ENCODE results near the gene GHRL.
A peak's percentile ranks its signal among the peaks of the same experiment; 100 is the strongest.
"Not testable (repeated sequence)": the region's sequence is repeated elsewhere in the genome, so short reads cannot be mapped to it uniquely, and the experiment has no call there.

The GHRL gene

DNA sequence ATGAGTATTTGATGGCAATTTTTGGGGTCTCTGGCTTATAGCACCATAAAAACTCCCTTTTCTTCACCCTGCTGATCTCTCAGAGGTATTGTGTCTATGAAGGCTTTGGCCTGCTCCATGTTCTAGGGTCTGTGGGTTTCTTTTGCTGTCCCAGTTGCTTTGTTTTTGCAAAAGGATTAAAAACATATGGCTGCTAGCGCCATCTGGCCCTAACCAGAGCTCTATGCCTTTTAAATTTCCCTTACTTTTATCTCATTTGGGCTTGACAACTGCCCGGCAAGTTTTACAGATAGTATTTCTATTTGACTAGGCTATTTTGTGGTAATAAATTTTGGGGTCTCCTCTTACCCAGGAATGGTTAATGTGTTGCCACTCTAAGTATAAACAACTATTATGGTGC is 6.4 kb upstream of the GHRL start:
- no peak for DNase-seq (ENCODE audit: low read depth, low spot score)

DNA sequence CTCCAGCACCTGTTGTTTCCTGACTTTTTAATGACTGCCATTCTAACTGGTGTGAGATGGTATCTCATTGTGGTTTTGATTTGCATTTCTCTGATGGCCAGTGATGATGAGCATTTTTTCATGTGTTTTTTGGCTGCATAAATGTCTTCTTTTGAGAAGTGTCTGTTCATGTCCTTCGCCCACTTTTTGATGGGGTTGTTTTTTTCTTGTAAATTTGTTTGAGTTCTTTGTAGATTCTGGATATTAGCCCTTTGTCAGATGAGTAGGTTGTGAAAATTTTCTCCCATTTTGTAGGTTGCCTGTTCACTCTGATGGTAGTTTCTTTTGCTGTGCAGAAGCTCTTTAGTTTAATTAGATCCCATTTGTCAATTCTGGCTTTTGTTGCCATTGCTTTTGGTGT is 5.3 kb upstream of the GHRL start:
- not testable (repeated sequence) for DNase-seq (ENCODE audit: low read depth, low spot score)

DNA sequence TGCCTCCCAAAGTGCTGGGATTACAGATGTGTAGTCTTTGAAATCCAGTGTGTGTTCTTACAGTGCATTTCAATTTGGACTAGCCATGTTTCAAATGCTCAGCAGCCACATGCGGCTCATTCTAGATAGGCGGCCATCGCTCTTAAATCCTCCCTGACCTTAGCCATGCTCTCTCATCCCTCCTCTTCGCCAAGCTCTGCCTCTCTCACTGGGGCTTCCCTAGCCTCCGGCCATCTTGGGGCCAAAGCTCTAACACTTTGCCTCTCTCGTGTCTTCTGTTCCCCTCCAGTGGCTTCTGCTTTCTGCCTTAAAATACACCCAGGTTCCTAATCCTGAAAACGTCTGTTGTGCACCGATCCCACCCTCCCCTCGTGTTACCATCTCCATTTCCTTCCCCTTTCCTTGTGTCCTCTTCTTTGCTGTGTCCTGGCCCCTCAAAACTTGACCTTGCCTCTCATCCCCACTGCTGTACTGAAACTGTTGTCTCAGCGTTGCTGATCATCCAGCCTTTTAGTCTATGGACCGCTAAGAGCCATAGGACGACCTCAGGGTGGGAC is 1.4 kb upstream of the GHRL start:
- DNase-seq (ENCODE audit: low read depth, low spot score): no peak

DNA sequence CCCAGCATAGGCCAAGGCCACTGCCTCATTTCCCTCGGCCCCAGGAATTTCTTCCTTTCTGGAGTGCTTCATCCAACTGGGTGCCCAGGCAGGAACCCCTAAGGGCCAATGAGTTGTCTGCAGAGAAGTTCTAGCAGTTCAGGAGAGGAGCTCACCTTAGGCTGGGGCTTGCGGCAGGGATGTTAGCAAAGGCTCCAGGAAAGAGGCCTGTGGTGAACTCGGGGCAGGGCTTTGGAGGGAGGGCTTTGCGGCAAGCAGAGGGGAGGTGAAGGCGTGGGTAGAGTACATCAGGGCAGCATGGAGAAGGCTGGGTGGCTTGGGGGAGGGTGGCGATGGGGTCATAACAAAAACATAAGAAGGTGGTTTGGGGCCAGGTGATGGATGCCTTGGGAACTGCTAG is 1.1 kb downstream of the GHRL start:
- no peak for DNase-seq (ENCODE audit: low read depth, low spot score)

DNA sequence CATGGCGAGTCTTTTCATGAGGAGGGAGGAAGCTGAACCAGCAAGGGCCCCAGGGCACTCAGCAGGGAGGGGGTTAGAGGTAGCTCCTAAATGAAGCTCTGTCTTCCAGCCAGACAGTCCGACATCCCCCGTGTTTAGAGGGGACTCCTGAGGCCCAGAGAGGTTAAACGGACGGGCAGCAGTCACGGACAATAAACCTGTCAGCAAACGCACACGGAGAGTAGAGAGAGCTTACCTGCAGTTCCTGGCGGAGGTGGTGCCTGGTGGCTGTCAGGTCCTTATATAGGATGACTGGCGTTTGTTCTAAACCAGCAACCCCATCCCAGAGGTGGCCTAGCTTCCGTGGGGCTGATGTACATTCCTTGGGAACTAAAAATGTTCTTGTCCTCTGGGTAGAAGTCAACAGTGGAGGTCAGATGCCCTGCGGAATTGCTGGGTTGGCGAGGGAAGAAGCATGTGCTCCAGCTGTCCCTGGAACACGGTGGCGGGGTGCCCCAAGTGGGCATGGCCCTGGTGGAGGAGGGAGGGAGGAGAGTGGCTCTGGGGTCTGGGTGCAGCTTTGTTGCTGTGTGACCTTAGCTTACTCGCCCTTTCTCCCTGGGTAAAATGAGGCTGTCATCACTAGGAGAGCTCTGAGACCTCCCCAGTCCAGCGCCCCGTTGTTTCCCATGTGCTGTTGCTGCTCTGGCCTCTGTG is 2.1 kb downstream of the GHRL start:
- DNase-seq (ENCODE audit: low read depth, low spot score): no peak

DNA sequence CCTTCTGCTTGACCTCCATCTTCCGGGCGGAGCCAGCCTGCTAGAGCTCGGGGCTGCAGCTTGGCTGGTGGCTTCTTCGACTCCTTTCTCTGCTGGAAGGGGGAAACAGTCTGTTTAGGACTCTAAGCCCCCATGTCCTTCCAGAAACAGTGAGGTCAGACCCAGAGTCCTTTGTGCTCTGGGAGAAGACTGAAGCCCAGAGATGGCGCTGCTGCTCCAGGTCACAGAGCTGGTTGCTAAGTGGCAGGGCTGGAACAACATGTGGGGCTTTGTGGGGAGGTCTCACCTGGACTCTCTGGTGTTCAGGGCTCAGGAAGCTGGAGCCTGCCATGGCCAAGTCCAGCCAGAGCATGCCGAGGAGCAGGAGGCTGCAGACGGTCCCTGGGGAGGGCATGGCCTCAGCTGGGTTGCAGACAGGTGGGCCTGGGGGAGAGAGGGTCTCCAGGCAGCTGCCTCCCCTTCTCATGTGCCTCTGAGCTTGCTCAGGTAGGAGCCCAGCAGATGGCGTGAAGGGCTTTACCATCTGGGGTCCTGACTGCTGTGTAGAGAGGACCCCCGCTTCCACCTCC is 2.9 kb downstream of the GHRL start:
- no peak for DNase-seq (ENCODE audit: low read depth, low spot score)

DNA sequence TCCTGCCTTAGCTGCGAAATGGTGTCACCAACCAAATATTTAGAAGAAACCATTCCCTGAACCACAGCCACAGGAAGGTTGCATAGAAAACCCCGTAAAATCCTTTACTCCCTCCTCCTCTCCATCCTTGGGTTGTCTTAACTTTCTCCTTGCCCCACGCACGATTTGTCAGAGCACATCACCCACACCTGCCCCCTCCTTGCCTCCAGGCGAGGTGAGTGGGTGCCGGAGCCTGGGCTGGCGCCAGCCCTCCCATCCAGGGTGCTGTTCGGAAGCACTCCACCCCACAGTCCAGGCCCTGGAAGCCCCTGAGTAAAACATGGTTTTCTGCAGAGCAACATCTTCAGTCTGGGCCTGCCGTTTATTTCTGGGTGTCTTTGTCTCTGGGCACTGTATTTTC is 3.7 kb downstream of the GHRL start:
- DNase-seq (ENCODE audit: low read depth, low spot score): no peak

DNA sequence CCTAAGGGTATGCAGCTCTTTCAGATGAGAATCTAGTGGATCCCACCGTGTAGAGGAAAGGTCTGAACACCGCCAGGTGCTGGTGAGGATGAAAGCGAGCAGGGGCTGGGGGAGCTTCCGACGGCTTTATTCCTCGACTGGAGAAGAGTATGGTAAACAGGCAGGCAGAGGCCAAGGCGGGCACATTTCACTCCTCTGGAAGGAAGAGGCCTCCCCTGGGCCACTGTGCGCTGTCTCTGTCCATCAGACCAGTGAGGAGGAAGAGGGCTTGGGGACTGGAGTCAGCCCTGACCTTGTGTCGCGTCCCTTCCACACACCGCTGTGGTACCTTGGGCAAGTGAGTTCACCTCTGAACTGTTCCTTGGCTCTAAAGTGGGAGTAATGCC is 4.2 kb downstream of the GHRL start:
- no peak for DNase-seq (ENCODE audit: low read depth, low spot score)

DNA sequence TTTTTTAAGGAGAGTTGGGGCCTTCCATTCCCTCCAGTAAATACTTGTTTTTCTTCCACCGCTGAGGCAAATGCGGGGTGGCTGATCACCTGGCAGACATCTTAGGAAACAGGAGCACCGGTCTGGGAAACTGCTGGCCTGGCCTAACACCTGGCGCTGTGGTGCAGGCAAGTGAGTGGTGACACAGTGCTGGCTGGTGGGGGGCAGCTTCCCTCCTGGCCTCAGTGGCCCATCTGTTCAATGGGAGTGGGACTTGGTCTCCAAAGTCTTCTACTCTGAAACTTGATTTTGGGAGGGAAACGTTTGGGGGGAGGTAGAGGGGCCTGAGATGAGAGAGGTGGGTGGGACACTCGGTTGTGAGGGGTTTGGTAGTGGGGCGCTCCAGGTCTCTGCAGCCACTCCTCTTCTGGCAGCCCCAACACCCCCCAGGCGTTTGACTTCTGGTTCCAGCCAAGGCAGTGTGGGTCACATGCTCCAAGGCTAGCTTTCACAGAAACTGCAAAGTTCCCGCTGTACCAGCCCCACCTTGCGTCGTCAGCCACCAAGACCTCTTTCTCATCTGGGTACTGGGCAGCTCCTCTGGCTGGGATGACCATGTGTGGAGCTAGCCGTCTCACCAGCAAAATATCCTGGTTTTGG is 4.7 kb downstream of the GHRL start:
- no peak for DNase-seq (ENCODE audit: low read depth, low spot score)

DNA sequence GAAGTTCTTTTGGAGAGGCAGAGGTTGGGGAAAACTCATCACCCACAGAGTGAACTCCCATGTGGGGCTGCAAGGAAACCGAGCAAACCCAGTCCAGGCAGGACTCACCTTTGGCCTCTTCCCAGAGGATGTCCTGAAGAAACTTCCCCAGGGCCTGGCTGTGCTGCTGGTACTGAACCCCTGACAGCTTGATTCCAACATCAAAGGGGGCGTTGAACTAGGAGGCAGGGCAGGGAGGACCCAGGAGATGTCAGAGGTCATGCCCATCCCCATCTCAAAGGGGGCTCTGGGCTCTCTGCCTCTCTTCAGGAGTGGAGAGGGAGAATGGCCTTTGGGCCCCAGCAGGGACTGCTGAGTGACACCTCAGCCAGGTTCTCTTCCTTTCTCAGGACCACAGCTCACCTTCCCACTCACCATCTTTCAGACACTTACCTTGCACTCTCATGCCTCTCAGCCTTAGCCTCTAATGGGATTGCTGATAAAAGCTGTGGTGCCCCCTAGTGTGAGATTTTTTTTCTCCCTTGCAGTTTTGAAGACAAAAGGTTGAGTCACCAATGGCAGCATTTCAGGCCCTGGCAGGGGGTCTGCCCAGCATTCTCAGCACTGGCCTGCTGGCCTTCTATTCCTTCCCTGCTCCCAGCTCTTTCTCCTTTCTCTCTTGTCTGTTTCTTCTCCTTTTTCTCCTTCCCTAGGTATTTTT is 6.0 kb downstream of the GHRL start:
- DNase-seq (ENCODE audit: low read depth, low spot score): peak; percentile 31

DNA sequence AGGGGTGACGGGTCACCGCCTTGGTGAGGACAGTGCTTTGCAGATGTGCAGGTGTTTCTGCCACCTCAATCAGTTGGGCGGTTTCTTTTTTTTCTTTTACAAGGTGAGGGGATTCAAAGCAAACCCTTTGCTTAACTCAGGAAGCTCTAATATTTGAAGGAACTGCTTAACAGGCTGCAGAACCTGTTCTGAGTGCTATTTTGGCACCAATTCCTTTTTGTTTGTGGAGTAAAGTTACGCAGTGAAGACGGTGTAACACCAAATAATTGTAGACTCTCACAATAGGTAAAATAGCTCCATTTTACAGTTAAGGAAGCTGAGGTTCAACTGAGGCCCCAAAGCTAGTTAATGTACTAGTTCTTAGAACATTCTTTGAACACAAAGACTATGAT is 6.6 kb downstream of the GHRL start:
- DNase-seq (ENCODE audit: low read depth, low spot score): no peak

DNA sequence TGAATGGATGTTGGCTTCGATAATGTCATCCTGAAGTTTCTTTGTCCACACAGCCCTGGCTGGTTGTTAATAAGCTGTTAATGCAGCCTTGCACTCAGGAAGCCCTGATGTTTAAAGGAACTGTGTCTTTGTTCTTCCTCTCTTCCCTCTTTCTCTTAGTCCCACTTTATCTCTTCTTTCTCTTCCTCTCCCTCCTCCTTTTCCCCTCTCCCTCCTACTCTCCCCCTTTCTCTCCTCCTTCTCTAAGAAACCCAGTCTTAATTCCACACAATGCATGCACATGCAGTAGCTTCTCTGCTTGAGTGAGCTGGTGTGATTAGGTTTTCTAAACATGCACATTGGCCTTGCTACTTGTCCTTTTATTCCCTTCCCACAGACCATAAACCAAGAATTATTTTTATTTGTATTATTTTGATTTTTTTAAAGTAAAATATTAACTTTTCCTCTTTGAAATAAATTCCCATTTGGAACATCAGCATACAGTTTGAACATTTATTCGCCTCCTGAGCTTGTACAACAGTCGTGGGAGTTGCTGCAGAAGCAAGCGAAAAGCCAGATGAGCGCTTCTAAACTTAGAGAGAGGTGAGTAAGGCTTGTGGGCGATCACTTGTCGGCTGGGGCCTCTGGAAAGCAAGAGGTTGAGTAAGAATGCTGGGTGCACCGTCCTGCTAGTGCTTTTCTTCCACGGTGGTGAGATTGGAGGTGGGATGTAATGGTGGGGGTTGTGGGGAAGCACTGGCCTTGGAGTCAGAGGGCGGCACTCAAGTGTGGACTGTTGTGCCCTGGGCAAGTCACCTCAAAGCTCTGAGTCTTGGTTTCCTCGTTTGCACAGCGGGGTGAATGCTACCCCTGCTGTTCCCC is 7.2 kb downstream of the GHRL start:
- no peak for DNase-seq (ENCODE audit: low read depth, low spot score)

DNA sequence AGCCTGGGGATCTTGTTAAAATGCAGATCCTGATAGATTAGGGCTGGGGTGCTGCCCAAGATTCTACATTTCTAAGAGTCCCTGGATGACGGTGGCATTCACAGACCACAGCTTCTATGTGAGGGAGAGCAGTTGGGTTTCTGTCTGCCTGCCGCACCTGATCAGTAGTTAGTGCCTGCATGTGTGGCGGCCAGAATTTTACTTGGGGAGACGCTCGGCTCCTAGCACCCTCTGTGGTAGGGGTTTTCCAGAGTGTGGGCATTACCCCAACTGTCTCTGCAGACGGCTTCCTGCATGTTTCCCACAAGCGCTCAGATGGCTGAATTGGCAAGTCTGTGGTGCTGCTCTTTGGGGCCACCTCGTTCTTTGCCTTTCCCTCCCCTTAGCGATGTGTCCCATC is 8.3 kb downstream of the GHRL start:
- no peak for DNase-seq (ENCODE audit: low read depth, low spot score)

DNA sequence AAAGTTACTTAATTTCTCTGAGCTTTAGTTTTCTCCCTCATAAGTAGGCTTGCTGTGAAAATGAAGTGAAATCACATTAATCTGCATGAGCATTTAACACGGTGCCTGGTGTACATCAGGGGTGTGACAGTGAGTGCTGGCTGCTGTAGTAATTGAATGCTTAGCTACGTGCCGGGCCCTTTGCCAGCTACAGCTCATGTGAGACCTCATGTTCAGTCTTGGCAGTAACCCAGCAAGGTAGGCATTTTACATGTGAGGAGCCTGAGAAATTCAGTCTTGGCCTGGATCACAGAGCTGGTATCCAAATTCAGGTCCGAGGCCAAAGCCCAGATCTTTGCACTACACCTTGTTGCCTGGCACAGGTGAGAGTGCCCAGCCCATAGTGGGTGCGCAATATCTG is 9.1 kb downstream of the GHRL start:
- no peak for DNase-seq (ENCODE audit: low read depth, low spot score)

DNA sequence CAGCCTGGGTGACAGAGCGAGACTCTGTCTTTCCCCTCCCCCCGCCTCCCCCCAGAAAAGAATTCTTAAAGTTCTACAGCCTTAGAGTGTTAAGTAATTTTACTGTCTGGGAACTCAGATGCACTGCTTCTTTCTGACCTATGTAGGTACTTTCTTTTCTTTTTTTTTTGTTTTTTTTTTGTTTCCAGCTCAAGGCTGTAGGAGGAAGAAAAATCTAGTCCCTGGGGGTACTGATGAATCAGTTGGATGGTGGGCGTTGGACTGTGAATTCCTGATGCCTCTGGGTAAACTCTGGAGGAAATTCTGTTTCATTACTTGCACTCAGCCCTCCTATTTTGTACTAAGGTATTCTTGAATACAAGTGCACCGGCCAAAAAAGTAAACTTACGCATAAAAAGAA is 10.8 kb downstream of the GHRL start:
- no peak for DNase-seq (ENCODE audit: low read depth, low spot score)

DNA sequence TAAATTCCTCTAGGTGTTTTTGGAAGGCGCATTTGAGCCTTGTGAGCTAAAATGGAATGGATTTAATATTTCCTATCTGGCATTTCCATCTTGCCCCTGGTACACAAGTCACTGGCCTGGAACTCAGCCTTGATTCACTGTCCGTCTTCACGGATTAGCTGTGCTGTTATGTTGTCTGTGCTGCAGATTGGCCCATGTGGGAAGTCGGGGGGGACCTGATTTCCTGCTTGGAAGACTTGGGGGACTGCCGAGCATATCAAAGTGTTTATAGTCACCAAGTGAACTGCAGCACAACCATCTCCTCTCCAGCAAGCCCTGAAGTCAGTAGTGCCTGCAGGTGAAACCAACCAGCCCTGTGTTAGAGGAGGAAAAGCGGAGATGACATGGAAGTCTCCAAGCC is 12.2 kb downstream of the GHRL start:
- DNase-seq (ENCODE audit: low read depth, low spot score): no peak

DNA sequence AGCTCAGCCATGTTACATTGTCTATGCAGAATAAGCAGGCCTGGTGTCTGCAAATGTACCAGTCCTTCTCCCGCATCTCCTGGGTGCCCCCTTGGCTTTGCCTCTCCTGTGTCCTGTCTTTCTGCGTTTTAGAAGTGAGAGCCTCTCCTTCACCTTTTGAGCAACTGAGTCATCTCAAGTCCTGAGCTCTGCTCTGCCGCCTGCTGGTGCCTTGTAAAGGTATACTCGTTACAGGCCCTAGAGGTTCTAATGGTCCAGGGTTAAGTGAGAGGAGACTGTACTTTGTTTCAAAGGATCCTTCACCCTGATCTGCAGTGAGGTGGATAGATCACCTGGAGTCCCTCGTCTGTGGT is 12.6 kb downstream of the GHRL start:
- DNase-seq (ENCODE audit: low read depth, low spot score): no peak

DNA sequence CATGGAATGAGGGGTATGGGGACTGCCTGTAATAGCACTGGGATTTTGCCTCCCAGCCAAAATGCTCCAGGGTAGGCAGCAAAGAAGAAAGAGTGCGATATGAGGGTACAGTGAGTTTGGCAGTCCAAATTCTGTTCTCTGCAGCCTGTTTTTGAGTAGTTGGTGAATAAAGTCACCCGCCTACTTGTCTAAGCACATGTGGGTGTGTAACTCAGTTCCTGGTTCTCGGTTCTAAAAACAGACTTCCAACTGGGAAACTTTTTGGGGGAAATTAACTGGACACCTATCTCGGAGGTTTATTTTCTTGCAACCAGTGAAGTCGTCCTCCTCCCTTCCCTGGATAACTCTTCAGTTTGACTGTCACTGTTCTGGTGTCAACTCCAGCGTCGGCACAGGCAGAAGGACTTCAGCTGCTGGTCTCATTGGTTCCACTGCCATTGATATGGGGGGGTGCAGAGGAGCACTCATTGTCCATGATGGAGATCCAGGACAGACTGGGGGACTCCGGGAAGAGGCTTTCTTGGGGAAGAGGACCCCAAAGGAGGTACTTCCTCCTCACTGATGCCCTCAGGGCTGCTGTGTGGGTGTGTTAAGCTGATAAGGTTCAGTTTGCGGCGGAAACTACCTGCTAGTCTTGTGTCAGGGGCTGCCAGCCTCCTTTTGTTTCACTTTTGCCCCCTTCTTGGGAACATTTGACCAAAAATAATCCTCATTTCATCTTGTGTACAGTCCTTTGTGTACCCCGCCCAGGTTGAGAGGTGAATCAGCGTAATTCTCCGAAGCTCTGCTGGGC is 13.2 kb downstream of the GHRL start:
- no peak for DNase-seq (ENCODE audit: low read depth, low spot score)

DNA sequence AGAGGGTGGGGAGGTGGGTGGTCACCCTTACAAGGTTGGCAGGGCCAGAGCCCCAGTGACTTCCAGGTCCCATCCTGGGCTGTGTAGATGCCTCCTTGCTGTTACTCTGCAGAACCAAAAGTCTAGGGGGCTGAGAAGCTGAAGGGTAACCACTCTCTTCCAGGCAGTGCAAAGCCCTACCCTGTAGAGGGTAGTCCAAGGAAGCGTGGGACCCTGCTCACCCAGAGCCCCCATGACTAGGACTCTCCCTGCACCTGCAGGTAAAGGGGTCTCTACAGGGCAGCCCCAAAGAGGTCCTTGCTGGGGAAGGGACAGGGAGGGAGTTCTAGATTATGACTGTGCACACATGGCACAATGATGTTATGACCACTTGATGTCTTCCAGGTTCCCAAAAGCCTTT is 14.2 kb downstream of the GHRL start:
- no peak for DNase-seq (ENCODE audit: low read depth, low spot score)

DNA sequence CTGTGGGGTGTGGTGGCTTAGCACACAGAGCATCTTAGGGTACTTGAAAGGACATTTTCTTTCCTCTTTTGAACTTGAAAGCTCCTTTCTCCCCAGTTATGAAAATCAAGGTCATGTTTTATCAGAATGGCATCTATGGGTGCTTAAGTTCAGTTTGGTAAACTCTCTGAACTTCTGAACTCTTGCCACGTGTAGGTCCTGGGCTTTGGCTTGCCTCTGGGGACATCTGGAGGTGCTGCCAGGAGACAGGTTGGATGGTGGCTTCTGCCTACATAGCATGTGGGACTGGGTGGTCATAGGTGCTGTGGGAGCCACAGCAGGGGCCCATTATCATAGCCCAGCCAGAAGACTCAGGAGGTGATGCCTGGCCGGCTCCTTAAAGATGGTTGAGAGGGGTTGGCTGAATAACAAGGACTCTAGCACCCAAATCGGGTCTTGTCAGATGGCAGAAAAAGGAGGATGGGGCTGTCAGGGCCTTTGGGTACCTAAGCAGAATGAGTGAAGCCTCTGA is 15.6 kb downstream of the GHRL start:
- DNase-seq (ENCODE audit: low read depth, low spot score): no peak

DNA sequence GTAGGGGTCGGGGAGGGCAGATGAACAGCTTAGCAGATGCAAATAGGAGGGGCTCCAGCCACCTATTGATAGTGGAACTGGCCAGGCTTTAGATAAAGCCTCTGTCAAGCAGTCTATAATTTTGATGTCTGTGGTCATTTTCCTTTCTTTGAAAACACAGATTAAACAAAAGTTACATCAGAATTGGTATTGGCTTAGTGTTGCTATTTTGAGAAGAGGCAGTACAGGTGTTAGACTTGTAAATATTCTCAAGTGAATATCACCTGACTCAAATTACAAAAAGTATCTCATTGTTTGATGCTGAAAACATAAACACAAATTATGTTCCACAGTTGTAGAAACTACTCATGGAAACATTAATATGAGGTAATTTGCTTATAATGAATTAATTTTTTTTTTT is 18.1 kb downstream of the GHRL start:
- DNase-seq (ENCODE audit: low read depth, low spot score): no peak

Measured in brain pericyte (primary cell).